GM13977 (cell line): ENCODE measurements around the gene ATG16L2.

Experiments
- DNase-seq: peaks from one replicate; pipeline ENCODE4 v3.0.0; 2012; ENCODE audit warnings: low spot score
- CTCF ChIP-seq: IDR thresholded peaks from 2 replicates; pipeline ENCODE4 v1.5.1; 2012; ENCODE audit warnings: mild to moderate bottlenecking, control low read depth; ENCODE audit not compliant: insufficient read depth; ENCODE audit errors: extremely low read depth, missing control alignments
- in situ Hi-C: fragments of 300-500 bp; cut with MboI; formaldehyde crosslinking; loops from one replicate; pipeline ENCODE4 v1.12.0; 2022; ENCODE audit warnings: low sequenced_read_pairs, low pct_unique_long_range_greater_than_20kb, mixed read lengths, inconsistent platforms; ENCODE audit not compliant: unreplicated experiment

The ATG16L2 gene, protein sequence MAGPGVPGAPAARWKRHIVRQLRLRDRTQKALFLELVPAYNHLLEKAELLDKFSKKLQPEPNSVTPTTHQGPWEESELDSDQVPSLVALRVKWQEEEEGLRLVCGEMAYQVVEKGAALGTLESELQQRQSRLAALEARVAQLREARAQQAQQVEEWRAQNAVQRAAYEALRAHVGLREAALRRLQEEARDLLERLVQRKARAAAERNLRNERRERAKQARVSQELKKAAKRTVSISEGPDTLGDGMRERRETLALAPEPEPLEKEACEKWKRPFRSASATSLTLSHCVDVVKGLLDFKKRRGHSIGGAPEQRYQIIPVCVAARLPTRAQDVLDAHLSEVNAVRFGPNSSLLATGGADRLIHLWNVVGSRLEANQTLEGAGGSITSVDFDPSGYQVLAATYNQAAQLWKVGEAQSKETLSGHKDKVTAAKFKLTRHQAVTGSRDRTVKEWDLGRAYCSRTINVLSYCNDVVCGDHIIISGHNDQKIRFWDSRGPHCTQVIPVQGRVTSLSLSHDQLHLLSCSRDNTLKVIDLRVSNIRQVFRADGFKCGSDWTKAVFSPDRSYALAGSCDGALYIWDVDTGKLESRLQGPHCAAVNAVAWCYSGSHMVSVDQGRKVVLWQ

DNA sequence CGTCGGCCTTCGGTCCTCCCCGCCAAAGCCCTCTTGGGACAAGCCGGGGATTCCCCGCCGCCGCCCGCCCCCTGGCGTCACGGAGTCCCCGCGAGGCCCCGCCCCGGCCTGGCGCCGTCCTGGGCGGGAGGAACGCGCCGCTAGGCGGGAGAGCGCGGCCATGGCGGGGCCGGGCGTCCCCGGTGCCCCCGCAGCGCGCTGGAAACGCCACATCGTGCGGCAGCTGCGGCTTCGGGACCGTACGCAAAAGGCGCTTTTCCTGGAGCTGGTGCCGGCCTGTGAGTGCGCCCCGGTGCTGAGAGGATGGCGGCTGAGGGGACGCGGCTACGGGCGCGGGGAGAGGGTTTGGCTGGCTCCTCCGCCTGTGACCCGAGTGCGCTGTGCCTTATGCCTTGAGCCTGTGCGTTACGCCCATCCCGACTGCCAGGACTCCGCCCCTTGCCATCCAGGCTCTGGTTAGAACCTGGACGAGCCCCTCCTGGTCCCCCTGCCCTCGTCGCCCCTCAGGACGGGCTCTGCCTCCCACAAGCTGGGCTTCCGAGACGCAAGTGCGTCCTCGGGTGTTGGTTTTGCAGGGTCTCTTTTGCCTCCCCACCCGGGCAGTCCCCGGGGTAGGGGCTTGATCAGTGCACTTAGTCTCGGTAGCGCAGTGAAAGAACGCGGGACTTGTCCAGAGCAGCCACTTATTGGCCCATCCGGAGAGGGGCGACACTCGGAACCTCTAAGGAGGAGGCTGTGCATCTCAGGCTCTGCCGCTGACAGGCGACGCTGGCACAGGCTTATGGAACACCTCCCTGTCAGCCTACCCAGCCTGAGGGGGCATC lies at the start of gene ATG16L2:
Gene ATG16L2, plus strand, starts transcription at position 126 of the 824 bp plus-strand sequence. Its CDS starts 35 bp downstream, at position 161.
- in situ Hi-C loops: no loop called here

DNA sequence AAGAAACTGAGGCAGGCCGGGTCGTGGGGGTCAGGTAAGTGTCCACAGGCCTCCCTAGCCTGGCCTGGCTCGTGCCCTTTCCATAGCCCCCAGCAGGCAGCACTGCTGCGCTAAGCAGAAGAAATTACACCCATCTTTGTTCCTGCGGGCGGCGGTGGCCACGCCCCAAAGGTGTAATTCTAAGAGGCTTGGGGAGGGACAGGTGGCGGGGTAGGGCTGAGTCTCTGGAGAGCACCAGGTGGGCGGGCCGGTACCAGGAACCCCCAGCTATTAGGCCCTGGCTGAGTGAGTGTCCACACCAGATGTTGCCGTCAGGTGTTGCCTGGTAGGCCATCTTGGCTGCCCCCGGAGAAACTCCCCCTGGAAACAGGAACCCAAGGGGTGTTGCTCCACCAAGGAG lies 49.7 kb upstream of the ATG16L2 start:
- no peak for DNase-seq
- TF ChIP-seq CTCF: no peak

More for the DNA sequence above, at the start of gene ATG16L2:
- TF ChIP-seq CTCF: peak; percentile 40
- DNase-seq: peak; percentile 97

DNA sequence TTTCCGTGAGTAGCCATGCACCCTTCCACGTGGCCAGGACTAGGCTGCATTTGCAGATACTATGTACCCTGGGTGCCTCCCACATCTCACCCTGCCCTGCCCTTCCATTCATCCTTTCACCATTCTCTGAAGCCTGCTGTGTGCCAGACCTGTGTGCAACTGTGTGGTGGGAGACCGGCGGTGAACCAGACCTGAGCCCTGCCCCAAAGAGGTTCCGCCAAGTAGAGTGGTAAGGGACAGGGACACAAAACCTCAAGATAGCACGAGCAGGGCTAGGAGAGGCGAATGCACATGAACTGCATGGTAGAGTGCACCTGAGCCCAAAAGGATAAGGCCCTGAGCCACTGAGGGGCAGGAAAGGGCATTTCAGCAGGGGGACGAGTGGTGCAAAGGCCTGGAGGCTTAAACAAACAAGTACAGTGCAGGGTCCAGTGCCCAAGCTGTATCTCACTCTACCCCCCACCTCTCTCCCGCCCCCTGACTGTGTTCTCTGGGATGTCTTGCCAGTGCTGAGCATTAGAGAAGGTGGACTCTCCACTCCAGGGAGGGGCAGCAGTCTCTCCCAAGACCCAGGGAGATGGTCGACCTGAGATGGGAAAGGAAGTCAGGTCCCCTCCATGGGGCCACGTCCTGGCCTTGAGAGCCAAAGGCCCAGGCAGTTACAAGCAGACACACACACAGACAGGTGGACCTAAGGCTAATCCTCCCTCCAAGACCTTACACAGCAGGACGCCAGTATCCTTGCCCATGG lies 47.9 kb upstream of the ATG16L2 start:
- DNase-seq: no peak
- in situ Hi-C loops: no loop called here
- no peak for TF ChIP-seq CTCF

More for the DNA sequence above, 49.7 kb upstream of the ATG16L2 start:
- in situ Hi-C loops: no loop called here

DNA sequence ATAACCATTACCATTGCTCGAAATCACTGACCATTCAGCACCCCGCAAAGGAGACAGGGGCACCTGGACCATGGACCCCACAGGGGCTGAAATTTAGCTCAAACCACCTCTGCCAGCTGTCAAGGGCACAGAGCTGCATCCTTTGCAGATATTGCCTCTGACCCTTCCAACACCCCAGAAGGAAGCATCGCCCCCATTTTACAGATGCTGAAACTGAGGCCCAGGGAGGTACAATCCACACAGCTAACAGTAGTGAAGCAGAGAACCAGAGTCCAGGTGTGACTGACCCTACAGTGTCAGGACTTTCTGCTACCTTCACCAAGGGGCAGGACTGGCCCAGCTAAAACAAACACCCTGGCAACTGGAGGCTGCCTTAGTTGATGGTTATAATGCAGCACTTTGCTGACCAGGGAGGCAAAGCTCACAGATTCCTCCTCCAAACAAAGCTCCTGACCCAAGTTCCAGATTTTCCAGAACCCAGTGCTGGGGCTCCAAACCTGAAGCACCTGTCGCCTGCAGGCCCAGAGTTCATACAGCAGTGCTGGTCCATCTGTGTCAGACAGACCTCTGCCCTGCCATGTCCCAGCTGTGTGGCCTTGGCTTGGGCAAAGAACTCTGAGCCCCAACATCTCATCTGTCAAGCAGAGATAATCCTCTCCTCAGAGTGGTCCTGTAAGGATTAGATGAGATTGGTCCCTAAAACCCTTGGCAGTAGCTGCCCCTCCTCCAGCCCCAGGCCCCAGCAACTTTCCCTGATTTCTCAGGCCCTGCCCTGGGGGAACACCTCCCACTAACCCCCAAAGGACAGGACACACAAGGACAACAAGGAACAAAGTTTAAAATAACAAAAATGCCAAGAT lies 46.8 kb upstream of the ATG16L2 start:
- no peak for TF ChIP-seq CTCF
- no peak for DNase-seq
- in situ Hi-C loops: no loop called here

DNA sequence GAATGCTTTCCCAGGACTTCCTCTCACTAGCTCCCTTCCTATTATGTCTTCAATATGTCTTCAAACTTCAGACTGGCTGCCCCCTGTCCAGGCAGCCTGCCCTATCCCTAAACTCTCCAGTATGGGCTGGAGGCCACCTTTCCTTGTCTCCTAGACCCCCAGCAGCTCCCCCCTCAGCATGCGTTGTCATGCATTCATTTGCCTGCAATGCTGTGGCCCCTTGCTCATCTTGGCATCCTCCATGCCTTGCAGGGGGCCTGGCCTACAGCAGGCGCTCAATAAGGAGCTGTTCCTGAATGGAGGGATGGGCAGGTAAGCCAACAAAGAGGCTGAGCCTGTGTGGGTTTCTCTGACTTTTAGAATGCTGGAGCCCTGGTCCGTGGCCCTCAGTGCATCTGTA lies 45.6 kb upstream of the ATG16L2 start:
- no peak for DNase-seq
- no peak for TF ChIP-seq CTCF
- in situ Hi-C loops: no loop called here
